NK-92 (cell line): ENCODE data around the gene ATAD3A.
"Not testable (repeated sequence)": the region's sequence is repeated elsewhere in the genome, so short reads cannot be mapped to it uniquely, and the experiment has no call there.

Source experiments
- DNase-seq: peaks from one replicate; lab custom pipeline; 2025; ENCODE audit not compliant: unreplicated experiment; lab: John Stamatoyannopoulos, UW

The ATAD3A gene

GRCh38 chr1:1489231-1489630 is 22.7 kb upstream of the ATAD3A start:
- no peak for DNase-seq

DNA sequence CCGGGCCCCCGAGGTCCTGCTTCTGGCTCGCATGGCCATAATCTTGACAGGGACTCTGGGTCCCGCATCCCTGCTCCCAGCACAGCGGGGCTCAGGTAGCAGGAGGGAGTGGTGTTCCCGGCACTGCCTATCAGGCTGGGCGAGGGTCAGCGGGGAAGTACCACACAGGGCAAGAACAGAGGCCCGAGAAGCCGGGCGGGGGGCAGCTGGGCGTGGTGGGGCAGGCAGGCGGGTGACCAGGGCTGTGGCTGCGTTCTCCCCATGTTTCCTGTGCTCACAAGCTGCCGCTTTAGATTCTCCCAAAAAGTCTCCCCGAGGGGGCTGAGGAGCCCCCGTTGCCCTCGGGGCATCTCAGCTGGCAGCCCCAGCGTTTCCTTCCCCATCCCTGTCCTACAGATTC is 22.1 kb upstream of the ATAD3A start:
- no peak for DNase-seq

DNA sequence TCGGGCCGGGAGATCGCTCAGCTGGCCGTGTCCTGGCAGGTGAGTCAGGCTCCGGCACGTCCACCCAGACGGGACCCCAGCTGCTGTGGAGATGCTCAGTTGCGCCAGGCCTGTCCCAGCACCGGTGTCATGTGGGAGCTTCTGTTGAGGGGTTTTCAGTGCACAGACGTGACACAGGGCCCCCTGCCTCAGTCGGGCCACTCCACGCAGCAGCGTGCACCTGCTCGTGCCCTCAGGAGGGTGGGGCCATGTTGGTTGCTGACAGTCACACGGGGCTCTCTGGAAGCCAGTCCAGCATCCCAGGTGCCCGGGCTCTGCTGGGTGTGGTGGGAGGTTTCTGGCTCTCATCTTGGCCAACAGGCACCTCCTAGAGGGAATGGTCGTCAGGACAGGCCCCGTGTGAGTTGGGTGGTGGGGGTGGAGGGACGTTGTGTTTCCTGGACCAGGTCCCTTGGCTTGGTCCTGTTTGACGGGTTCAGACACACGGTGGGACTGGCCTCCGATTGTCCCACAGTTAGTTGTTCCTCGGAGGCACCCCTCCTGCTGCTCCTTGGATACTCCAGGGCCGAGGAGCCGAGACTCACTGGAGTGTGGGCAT is 21.2 kb upstream of the ATAD3A start:
- no peak for DNase-seq

DNA sequence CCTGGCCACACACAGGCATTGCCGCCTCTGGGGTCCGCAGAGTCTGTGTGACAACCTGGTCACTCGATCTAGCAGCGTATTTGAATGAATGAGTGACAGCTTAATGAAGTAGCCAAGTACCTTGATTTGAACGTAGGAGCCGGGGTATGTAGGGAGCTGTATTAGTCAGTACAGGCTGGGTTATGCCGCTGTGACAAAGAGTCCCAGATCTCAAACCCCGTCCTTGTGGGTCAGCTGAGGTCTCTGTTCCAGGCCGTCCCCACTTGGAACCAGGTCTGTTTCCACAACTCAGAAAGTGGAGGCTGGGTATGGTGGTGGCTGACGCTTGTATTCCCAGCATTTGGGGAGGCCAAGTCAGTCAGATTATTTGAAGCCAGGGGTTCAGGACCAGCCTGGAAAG is 20.4 kb upstream of the ATAD3A start:
- no peak for DNase-seq

DNA sequence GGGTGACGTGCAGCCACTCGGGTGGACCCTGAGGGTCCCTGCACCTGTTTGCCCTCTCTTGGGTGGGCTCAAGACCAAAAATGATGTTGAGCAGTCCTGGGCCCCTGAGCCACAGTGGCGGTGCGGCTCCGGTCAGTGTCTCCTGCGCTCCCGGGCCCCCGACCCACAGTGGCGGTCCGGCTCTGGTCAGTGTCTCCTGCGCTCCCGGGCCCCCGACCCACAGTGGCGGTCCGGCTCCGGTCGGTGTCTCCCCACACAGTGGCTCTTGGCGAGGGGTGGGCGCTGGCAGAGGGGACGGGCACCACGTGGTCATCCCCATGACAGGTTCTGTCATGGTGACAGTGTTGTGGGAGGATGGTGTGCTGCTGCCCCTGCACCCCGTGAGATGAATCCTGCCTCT is 17.7 kb upstream of the ATAD3A start:
- not testable (repeated sequence) for DNase-seq

DNA sequence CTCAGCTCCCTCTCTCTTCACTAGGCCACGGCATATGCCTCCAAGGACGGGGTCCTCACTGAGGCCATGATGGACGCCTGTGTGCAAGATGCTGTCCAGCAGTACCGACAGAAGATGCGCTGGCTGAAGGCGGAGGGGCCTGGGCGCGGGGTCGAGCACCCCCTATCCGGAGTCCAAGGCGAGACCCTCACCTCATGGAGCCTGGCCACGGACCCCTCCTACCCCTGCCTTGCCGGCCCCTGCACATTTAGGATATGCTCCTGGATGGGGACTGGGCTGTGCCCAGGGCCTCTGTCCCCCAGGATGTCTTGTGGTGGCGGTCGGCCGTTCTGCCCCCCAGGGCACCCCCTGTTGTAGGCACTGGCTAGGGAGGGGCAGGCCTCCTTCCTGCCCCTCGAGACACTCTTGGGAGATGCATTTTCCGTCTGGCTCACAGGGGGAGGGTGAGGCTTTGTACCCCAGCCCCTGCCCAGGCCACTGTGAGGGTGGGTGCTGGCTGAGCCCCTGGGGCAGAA is 16.4 kb upstream of the ATAD3A start:
- DNase-seq: not testable (repeated sequence)

DNA sequence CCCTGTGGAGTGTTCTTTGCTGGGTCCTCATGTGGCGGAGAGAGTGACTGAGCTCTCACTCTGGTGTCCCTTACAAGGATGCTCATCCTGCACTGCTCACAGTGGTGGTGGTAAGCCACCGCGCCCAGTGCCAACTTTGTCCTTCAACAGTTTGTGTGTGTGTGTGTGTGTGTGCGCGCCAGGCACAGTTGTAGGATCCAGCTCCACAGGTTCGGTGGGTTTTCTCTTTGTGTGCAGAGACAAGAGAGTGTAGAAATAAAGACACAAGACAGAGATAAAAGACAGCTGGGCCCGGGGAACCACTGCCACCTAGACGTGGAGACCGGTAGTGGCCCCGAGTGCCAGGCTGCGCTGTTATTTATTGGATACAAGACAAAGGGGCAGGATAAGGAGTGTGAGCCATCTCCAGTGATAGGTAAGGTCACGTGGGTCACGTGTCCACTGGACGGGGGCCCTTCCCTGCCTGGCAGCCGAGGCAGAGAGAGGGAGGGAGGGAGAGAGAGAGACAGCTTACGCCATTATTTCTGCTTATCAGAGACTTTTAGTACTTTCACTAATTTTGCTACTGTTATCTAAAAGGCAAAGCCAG is 7.1 kb upstream of the ATAD3A start:
- DNase-seq: not testable (repeated sequence)

DNA sequence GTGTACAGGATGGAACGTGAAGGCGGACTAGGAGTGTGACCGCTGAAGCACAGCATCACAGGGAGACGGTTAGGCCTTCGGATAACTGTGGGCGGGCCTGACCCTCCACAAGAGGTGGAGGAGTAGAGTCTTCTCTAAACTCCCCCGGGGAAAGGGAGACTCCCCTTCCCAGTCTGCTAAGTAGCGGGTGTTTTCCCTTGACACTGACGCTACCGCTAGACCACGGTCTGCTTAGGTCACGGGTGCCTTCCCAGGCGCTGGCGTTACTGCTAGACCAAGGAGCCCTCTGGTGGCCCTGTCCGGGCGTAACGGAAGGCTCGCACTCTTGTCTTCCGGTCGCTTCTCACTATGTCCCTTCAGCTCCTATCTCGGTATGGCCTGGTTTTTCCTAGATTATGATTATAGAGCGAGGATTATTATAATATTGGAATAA is 6.6 kb upstream of the ATAD3A start:
- DNase-seq: not testable (repeated sequence)

DNA sequence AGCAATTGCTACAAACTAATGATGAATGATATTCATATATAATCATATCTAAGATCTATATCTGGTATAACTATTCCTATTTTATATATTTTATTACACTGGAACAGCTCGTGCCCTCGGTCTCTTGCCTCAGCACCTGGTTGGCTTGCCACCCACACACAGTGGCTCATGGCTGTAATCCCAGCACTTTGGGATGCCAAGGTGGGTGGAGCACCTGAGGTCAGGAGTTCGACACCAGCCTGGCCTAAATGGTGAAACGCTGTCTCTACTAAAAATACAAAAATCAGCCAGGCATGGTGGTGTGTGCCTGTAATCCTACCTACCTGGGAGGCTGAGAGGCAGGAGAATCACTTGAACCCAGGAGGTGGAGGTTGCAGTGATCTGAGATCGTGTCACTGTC is 6.2 kb upstream of the ATAD3A start:
- DNase-seq: not testable (repeated sequence)

GRCh38 chr1:1507305-1507704 is 4.7 kb upstream of the ATAD3A start:
- DNase-seq: no peak

DNA sequence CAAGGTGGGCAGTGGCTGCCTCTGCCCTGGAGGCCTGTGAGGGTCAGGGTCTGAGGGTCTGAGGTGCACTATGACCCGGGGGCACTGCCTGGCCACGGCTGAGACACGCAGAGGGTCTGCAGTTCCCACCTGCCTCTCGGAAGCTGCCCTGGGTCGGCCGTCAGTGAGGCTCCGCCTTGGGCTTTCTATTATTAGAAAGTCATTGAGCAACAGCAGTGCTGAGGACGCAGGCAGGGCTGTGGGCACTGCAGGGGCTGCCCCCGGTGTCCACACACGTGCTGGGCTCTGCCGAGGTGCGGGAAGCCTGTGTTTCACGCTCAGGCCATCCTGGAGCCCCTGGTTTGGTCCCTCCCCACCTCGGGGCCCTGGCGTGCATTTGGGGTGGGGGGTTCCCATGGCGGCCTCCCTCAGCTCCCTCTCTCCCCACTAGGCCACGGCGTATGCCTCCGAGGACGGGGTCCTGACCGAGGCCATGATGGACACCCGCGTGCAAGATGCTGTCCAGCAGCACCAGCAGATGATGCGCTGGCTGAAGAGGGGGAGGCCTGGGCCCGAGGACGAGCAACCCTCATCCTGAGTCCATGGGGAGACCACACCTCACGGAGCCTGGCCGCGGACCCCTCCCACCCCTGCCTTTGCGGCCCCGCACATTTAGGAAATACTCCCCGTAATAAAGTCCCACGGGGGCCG is 3.0 kb upstream of the ATAD3A start:
- DNase-seq: not testable (repeated sequence)

DNA sequence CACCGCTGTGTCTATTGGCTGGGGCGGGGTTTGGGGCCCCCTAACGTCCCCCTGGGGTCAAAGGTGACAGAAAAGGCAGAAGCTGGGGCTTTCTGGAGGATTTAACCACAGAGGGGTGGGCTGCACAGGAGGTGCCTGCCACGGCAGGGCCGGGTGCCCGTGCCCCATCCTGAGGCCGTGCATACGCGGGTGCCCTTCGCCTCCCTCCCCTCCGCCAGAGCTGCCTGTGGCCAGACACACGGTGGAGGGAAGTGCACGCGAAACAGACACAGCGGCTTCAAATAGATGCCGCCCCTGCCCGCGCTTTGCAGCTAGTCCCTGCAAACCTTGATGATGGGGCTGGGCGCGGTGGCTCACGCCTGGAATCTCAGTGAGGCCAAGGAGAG is 2.5 kb upstream of the ATAD3A start:
- not testable (repeated sequence) for DNase-seq

DNA sequence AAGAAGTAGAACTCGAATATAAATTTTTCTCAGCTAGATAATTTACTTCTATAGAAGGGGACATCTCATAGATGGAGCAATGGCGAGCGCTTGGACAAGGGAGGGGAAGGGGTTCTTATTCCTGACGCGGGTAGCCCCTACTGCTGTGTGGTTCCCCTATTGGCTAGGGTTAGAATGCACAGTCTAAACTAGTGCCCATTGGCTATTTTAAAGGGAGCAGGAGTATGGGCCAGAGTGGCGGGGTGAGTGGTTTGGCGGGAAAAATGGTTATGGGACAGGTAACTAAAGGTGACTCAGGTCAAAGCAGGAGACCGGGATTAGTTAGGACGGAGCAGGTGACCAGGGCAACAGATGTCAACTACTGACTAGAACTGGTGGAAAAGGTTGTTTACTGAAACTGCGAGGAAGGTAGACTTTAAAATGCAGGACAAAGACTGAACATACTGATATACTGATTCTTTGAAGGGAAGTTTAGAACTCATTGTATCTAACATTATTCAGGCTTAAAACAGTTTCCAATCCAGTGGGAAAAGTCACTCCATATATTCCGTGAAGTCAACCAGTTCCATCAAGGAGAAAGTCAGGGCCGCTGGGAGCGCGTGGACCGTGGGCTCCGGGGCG is 940 bp upstream of the ATAD3A start:
- no peak for DNase-seq

GRCh38 chr1:1512425-1512824 is 463 bp downstream of the ATAD3A start:
- not testable (repeated sequence) for DNase-seq

DNA sequence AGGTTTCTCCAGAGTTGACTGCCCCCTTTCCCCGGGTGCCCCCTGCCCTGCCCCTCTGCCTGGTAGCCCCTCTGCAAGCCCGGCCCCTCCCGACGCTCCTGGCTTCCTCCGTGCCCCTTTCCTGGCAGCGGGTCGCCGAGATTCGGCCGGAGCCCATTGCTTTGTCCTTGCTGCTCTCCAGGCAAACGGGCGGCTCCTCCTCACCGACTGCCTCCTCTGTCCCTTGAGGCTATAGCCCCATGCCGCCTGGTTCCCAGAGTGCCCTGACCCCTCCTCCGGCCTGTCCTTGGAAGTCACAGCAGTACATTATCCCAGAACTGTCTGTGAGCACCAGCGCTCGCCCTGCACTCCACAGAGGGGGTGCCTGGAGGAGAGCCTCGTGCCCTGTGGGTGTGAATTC is 1.7 kb downstream of the ATAD3A start:
- not testable (repeated sequence) for DNase-seq

DNA sequence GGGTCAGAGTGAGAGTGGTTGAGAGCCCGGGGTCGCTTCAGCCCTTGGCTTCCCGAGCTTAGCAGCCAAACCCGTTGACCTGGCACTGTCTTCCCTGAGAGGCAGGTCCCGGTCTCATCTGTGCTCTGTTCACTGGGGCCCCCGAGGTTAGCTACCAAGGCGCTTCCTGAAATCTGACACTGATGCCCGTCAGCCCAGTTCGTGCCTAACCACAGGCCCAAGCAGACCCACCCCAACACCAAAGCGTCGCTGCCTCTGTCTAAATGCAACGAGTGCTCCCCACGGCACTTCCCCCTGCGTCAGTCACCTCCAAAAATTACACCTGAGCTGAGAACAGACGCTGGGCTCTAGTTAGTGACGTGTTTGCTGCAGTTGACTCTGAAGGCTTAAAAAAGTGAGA is 2.4 kb downstream of the ATAD3A start:
- not testable (repeated sequence) for DNase-seq

DNA sequence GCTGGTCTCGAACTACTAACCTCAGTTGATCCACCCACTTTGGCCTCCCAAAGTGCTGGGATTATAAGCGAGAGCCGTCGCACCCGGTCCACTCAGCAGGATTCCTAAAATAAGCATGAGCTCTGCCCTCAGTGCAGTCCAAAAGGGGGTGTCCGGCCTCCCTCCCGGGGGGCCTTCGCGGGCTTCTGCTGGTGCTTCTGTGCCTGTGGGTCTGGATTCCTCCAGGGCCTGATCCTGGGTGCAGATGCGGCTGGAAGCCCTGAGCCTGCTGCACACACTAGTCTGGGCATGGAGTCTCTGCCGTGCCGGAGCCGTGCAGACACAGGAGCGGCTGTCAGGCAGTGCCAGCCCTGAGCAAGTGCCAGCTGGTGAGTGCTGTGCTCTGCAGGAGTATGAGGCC is 5.0 kb downstream of the ATAD3A start:
- not testable (repeated sequence) for DNase-seq

- no peak for DNase-seq
Measured at GRCh38 chr1:1517973-1518620, 6.1 kb downstream of the ATAD3A start.

DNA sequence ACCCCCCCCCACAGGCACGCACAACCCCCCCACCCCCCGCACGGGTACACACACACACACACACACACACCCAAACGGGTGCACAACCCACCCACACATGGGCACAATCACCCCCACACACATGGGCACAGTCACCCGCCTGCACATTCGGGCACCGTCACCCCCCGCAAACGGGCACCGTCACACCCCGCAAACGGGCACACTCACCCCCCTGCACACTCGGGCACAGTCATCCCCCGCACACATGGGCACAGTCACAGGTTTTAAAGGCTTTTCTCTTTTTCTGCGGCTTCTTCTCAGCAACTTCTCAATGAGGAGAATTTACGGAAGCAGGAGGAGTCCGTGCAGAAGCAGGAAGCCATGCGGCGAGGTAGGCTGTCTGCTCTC is 6.7 kb downstream of the ATAD3A start:
- not testable (repeated sequence) for DNase-seq

- DNase-seq: not testable (repeated sequence)
Measured at GRCh38 chr1:1519805-1520505, 8.0 kb downstream of the ATAD3A start.

GRCh38 chr1:1521331-1521730 is 9.4 kb downstream of the ATAD3A start:
- DNase-seq: no peak
